Neuron (in vitro differentiated cells): ENCODE data around the gene IGSF9.

ENCODE experiments used
- H2AFZ ChIP-seq: one replicate; pipeline ENCODE4 v1.6.1; 2013; ENCODE audit warnings: low read depth, mild to moderate bottlenecking, inconsistent platforms, low read length, moderate library complexity
- H3K27me3 ChIP-seq: one replicate; pipeline ENCODE4 v1.6.1; 2013; ENCODE audit warnings: low read length; ENCODE audit not compliant: insufficient read depth
- H3K36me3 ChIP-seq: one replicate; pipeline ENCODE4 v1.6.1; 2013; ENCODE audit warnings: low read length; ENCODE audit not compliant: insufficient read depth
- H3K4me1 ChIP-seq: one replicate; pipeline ENCODE4 v1.6.1; 2013; ENCODE audit warnings: low read length; ENCODE audit not compliant: insufficient read depth
- H3K4me3 ChIP-seq: 2 replicates; pipeline ENCODE4 v1.5.1; 2013; ENCODE audit warnings: mild to moderate bottlenecking, low read length, moderate library complexity
- H3K9me3 ChIP-seq: one replicate; pipeline ENCODE4 v1.6.1; 2013; ENCODE audit warnings: low read length

The IGSF9 gene

GRCh38 chr1:159938211-159938852 is 7.1 kb downstream of the IGSF9 start:
- Histone ChIP-seq H2AFZ (no peak overlapping the region), H3K36me3 (peaks cover 15% of the 10 kb centered on the region), H3K4me3 (no peak overlapping the region), H3K27me3 (no peaks in the 10 kb centered on the region), H3K4me1 (peaks cover 41% of the 10 kb centered on the region), H3K9me3 (no peaks in the 10 kb centered on the region)

- peaks cover 31% of the 10 kb centered on the region for H3K4me1 ChIP-seq
- no peaks in the 10 kb centered on the region for H3K9me3 ChIP-seq
- no peak overlapping the region for H2AFZ ChIP-seq
- H3K4me3 ChIP-seq, result no peak overlapping the region
- no peaks in the 10 kb centered on the region for H3K27me3 ChIP-seq
- peaks cover 17% of the 10 kb centered on the region for H3K36me3 ChIP-seq
Measured at GRCh38 chr1:159937054-159937750, 8.2 kb downstream of the IGSF9 start.

GRCh38 chr1:159936273-159936904 is 9.0 kb downstream of the IGSF9 start:
- Histone ChIP-seq H3K36me3 (peaks cover 23% of the 10 kb centered on the region), H2AFZ (no peak overlapping the region), H3K27me3 (no peaks in the 10 kb centered on the region), H3K4me1 (peaks cover 23% of the 10 kb centered on the region), H3K9me3 (no peaks in the 10 kb centered on the region), H3K4me3 (no peak overlapping the region)

GRCh38 chr1:159935719-159936272 is 9.6 kb downstream of the IGSF9 start:
- peaks cover 23% of the 10 kb centered on the region for H3K36me3 ChIP-seq
- no peaks in the 10 kb centered on the region for H3K27me3 ChIP-seq
- no peak overlapping the region for H2AFZ ChIP-seq
- H3K4me1 ChIP-seq, result peaks cover 17% of the 10 kb centered on the region
- H3K4me3 ChIP-seq, result no peak overlapping the region
- H3K9me3 ChIP-seq, result no peaks in the 10 kb centered on the region

- Histone ChIP-seq H3K27me3 (no peaks in the 10 kb centered on the region), H3K4me1 (peaks cover 12% of the 10 kb centered on the region), H3K9me3 (no peaks in the 10 kb centered on the region), H2AFZ (no peak overlapping the region), H3K36me3 (peaks cover 23% of the 10 kb centered on the region), H3K4me3 (no peak overlapping the region)
Measured at GRCh38 chr1:159935305-159935704, 10.1 kb downstream of the IGSF9 start.

GRCh38 chr1:159934136-159935039 is 11.0 kb downstream of the IGSF9 start:
- Histone ChIP-seq H3K9me3 (no peaks in the 10 kb centered on the region), H3K4me1 (peaks cover 9% of the 10 kb centered on the region), H3K27me3 (no peaks in the 10 kb centered on the region), H2AFZ (no peak overlapping the region), H3K36me3 (peaks cover 28% of the 10 kb centered on the region), H3K4me3 (no peak overlapping the region)

- Histone ChIP-seq H3K4me3 (no peak overlapping the region), H3K36me3 (peaks cover 35% of the 10 kb centered on the region), H2AFZ (no peak overlapping the region), H3K27me3 (no peaks in the 10 kb centered on the region), H3K9me3 (no peaks in the 10 kb centered on the region), H3K4me1 (peaks cover 9% of the 10 kb centered on the region)
Measured at GRCh38 chr1:159933347-159933746, 12.1 kb downstream of the IGSF9 start.

- Histone ChIP-seq H3K9me3 (no peaks in the 10 kb centered on the region), H3K4me3 (no peak overlapping the region), H3K36me3 (peaks cover 35% of the 10 kb centered on the region), H3K27me3 (no peaks in the 10 kb centered on the region), H2AFZ (no peak overlapping the region), H3K4me1 (peaks cover 9% of the 10 kb centered on the region)
Measured at GRCh38 chr1:159932296-159933285, 12.8 kb downstream of the IGSF9 start.

GRCh38 chr1:159931795-159932173 is 13.6 kb downstream of the IGSF9 start:
- H2AFZ ChIP-seq, result no peak overlapping the region
- peaks cover 39% of the 10 kb centered on the region for H3K36me3 ChIP-seq
- H3K9me3 ChIP-seq, result no peaks in the 10 kb centered on the region
- no peak overlapping the region for H3K4me3 ChIP-seq
- no peaks in the 10 kb centered on the region for H3K27me3 ChIP-seq
- peaks cover 3% of the 10 kb centered on the region for H3K4me1 ChIP-seq

GRCh38 chr1:159931101-159931794 is 14.2 kb downstream of the IGSF9 start:
- H3K4me3 ChIP-seq, result no peak overlapping the region
- H3K9me3 ChIP-seq, result no peaks in the 10 kb centered on the region
- no peak overlapping the region for H2AFZ ChIP-seq
- H3K27me3 ChIP-seq, result no peaks in the 10 kb centered on the region
- H3K36me3 ChIP-seq, result peaks cover 39% of the 10 kb centered on the region
- H3K4me1 ChIP-seq, result no peaks in the 10 kb centered on the region

GRCh38 chr1:159930634-159931033 is 14.8 kb downstream of the IGSF9 start:
- no peak overlapping the region for H3K4me3 ChIP-seq
- no peaks in the 10 kb centered on the region for H3K9me3 ChIP-seq
- H3K36me3 ChIP-seq, result peaks cover 39% of the 10 kb centered on the region
- no peaks in the 10 kb centered on the region for H3K27me3 ChIP-seq
- H3K4me1 ChIP-seq, result peaks cover 6% of the 10 kb centered on the region
- no peak overlapping the region for H2AFZ ChIP-seq
